HG02763 (cell line): Measurements from ENCODE around the gene OXNAD1.
"Not testable (repeated sequence)": the region's sequence is repeated elsewhere in the genome, so short reads cannot be mapped to it uniquely, and the experiment has no call there.

Experiments
- ATAC-seq: cut with Tn5 transposase; IDR thresholded peaks from one replicate; pipeline ENCODE4 v1.9.1; 2021; ENCODE audit warnings: mild to moderate bottlenecking, moderate library complexity; ENCODE audit not compliant: unreplicated experiment

OXNAD1 gene

GRCh38 chr3:16302082-16302631, 37.1 kb downstream of the OXNAD1 start:
- no peak for ATAC-seq

DNA sequence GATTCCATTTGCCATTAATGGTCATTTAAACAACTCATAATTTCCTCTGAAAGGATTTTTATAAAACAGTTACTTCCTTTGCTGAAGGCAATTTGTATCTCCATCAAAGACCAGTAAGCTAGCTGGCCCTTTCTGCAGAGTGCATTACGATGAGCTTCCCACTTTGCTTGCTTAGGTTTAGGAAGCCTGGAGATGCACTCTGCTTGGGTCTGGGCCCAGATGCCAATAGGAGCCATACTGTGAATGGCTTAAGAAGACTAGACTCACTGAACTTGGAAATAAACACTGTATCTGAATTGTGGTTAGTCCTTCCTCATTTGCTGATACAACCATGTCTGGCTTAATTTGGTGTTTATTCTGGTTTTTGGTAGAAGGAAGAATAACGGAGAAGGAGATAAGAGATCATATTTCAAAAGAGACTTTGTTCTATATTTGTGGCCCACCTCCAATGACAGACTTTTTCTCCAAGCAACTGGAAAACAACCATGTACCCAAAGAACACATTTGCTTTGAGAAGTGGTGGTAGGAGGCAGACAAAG, 38.1 kb downstream of the OXNAD1 start:
- ATAC-seq, result no peak

GRCh38 chr3:16304061-16305010, 39.3 kb downstream of the OXNAD1 start:
- ATAC-seq, result no peak

DNA sequence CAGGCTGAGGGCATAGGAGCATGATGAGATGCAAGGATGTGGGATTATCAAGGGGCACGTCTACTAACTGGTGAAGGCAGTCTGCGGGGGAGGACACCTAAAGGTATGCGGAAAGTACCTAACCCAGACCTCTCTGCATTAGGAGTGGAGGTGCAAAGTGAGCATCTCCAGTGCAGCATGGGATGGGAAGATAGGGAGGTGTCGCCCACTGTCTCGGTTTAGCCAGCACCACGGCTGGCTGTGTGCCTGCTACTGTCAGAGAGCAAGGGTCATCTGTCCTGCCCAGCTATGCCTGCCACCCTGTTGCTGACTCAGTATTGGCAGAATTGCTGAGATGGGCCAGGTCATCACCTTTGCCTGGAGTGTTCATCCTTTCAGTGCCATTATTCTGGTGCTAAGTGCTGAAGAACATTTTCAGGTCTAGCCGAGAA, 40.1 kb downstream of the OXNAD1 start:
- ATAC-seq, result no peak

DNA sequence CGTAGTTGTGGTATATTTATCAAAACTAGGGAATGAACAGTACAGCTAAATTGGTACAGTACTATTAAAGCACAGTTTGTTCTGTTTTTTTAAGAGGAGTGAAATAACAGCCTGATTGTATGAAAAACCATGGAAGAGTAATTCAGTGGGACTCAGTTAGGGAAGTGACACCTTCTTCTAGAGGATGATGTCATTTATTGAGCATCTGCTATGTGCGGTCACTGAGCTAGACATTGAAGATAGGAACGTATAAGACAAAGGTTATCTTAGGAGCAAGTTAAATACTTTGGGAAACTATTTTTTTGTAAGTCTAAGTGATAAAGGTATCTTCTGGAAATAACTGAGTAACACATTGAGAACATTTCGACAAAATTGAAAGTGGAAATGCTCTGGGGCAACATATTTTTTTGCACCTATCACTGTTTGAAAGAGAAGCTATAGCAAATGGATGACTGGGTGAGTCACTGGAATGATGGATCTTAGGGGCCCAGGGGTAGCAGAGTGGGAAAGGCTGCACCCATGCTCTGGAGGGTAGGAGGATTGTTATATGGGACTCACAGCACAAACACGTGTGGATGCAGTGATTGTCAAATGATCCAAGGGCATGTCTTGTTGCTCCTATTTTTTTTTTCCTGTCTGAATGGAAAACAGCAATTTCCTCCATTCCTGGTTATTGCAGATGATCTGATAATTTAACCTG, 43.0 kb downstream of the OXNAD1 start:
- ATAC-seq, result no peak

GRCh38 chr3:16308727-16309126, 43.7 kb downstream of the OXNAD1 start:
- ATAC-seq, result no peak

DNA sequence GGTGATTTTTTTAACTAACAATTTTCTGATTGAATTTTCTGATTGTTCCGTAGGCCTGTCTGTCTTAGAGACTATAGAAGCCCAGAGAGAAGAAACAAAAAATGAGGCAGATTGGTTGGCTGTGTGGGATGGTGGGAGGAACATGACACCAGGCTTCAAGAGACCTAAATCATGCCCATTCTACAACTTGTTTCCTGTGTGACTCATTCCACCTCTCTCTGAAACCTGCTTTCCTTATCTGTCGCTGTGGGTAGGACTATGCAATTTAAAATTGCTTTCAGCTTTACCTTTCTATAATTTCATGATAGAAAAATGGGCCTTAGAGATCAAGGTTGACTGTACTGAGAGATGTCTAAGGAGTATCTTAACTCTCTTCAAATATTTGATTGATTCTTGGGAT, 44.5 kb downstream of the OXNAD1 start:
- peak; percentile 76 for ATAC-seq

DNA sequence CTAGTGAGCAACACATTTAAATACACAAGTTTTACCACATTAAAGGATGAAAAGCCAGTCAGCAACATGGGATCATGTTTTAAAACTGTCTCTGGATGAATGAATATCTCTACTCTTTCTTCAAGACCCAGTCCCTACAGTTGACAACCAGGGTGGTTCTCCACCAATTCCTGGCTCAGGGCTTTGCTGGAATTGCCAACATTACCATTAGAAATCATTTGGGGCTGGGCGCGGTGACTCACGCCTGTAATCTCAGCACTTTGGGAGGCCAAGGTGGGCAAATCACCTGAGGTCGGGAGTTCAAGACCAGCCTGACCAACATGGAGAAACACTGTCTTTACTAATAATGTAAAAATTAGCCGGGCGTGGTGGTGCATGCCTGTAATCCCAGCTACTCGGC, 45.5 kb downstream of the OXNAD1 start:
- ATAC-seq, result not testable (repeated sequence)

DNA sequence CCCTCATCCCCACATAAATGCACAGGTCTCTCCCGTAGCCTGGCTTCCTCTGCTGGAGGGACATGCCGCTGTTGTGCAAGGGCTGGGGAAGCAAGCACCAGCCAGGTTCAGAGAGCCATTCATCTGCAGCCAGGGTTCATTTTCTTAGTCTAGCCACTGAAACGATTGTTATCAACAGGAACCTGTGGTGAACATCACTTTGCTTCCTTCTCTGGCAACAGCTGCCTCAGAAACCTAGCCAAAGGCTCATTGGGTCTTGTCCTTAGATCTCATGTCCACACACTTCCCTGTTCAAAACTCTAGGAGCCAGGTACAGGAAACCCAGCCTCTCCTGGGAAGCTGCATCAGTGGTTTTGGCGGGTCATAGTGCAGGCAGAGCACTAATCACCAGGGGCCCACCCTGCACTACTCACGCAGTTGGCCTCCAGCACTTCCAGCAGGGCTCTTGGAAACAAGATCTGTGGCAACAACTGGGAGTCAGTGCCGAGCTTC, 47.0 kb downstream of the OXNAD1 start:
- ATAC-seq, result peak; percentile 36

- no peak for ATAC-seq
Observed at GRCh38 chr3:16313886-16314645, 49.1 kb downstream of the OXNAD1 start.

- no peak for ATAC-seq
Observed at GRCh38 chr3:16315623-16316022, 50.6 kb downstream of the OXNAD1 start.

- ATAC-seq, result no peak
Observed at GRCh38 chr3:16316396-16316795, 51.4 kb downstream of the OXNAD1 start.

- ATAC-seq, result no peak
Observed at GRCh38 chr3:16316847-16317560, 52.0 kb downstream of the OXNAD1 start.

GRCh38 chr3:16317561-16317945, 52.5 kb downstream of the OXNAD1 start:
- ATAC-seq, result no peak

DNA sequence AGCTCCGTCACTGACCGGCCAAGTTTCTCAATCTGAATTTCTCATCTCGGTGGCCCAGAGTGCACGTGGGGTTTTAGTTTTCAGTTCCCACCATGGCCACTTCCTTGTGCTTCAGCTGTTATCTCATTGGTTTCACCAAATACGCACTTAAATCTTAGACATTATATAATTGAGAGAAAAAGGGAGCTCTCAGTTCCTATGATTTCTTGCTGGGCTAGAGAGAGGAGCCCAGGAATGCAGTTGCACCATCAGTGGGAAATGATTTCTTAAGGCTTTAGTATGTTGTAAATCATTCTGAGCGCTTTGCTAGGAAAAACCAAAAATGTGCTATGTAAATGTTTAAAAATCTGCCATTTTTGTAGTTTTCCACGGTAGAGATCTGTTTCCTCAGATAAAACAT, 53.2 kb downstream of the OXNAD1 start:
- ATAC-seq, result no peak

- ATAC-seq, result no peak
Observed at GRCh38 chr3:16319307-16319706, 54.3 kb downstream of the OXNAD1 start.

DNA sequence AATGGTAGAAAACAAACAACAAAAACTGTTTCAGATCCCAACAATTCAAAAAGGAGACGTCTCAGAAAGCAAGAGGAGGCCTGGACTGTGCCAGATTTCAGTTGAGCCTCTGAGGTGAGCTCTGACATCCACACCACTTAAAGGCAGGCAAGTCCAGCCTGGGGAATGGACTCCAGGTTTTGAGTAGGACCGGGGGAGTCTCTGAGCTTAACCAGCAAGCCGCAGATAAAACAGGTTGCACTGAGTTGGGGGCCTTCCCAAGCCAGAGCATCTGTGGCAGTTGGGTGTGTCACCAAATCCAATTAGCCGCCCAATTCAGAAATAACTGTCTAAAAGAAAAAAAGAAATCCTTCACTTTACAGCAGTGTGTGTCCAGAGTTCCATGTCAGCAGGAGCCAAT, 54.7 kb downstream of the OXNAD1 start:
- ATAC-seq, result no peak

DNA sequence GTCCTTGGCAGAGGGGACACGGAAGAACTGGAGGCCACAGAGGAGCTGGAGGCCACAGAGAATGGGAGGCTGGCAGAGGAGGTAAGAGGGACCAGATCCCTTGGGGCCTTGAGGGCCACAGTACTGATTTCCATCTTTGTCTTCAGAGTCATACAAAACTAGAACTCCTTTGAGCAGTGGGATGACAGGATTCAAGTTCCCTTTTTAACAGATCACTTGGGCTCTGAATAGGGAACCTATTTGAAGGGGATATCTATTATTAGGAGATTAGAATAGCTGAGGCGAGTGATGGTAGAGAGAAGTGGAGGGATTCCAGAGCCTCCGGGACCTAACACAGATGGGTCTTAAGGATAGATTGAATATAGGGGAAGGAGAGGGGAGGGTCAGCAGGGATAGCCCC, 55.7 kb downstream of the OXNAD1 start:
- ATAC-seq, result no peak

DNA sequence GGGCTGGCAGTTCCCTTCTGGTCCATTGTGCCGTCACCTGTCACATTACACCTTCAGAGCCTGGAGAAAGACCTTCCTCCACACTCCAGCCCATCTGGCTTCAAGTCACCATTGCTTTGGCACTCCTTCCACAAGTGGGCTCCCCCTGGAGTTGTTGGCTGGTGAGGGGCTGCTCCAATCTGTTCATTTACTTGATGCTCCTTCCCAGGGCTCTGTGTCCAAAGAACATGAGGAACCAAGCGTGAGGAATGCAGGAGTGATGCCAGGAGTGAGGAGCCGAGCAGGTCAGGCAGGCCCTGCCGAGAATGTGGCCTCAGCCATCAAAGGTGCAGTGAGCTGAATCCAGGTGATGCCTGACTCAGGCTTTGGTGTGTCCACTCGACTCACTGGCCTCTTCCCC, 57.2 kb downstream of the OXNAD1 start:
- no peak for ATAC-seq

DNA sequence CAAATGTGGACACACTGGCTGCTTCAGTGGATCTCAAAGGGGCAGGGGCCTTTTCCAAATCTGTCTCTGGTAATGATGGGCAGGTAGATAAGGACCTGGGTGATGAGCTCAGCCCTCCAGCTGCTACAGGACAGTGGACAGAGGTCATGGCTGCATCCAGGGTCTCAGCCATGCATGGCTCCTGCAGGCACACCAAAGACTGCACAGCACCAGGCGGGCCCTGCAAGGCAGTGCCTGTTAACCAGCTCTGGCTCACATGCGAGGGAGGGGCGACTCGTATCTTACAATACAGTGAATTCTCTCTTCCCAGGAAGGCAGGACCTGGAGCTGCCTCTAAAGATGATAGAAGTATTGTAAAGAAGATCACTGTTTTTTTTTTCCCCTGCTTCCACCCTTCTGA, 58.7 kb downstream of the OXNAD1 start:
- ATAC-seq, result no peak
